NCI-H2029 (cell line): Measurements from ENCODE around the gene CEPT1.

Experiments
- DNase-seq: peaks from one replicate; lab custom pipeline; 2025; lab: John Stamatoyannopoulos, UW

Gene CEPT1

DNA sequence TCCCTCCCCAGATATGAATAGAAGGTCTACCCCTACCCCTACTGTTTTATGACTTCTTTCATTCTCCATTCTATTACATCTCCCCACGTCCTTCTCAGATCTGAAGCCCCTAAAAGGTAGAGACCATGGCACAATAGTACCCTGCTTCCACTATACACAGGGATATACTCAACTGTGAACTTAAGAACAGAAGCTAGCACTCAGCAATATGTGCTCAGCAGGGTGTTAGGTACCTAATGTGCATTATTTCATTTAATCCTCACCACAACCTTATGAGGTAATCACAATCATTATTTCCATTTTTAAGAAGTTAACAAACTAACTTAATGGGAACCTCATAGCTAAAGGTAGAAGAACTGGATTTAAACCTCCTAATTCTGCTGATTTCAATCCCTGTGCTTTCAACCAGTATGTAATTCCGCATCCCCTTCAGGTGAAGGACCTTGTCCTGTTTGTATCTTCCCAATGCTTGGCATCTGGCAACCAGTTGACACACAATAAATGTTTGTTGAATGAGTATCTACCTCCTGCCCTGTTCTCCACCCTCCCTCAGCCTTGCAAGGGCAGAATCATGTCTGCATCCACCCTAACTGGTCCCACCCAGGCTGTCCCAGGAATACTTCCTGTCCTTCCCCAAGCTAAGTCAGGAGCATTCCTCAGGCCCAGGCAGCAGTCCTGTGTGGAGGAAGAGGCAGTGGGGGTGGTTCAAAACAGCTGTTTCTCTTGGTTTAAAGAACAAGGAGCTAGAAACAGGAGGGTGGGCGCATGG, 53.9 kb downstream of the CEPT1 start:
- no peak for DNase-seq

DNA sequence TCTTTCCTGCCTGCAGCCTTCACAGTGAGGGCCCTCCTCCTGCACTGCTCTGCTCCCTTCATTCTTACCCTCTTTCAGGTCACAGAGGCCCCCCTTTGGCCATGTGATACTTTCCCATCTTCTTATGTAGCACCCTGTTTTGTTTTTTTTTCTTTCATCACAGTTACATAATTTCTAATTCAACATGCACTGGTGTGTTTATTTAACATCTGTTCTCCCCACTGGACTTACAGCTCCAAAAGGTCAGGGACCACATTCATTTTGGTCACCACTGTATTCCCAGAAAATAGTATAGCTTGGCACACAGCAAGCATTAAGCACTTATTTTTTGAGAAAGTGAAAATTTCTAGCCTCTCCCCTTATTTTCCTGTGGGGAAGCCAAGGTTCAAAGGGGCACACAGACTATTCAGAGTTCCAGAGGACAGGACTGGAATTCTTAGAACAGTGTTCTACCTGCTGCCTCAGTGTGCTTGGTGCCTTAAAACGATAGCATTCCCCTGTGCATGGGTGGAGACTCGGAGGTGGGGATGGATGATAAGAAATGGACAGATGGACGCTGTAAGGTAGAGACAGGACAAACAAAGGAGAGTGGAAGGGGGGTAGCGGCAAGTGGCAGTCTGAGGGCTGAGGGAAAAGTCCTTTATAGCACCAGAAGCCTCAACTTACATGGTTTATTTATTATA, 55.1 kb downstream of the CEPT1 start:
- DNase-seq, result no peak

DNA sequence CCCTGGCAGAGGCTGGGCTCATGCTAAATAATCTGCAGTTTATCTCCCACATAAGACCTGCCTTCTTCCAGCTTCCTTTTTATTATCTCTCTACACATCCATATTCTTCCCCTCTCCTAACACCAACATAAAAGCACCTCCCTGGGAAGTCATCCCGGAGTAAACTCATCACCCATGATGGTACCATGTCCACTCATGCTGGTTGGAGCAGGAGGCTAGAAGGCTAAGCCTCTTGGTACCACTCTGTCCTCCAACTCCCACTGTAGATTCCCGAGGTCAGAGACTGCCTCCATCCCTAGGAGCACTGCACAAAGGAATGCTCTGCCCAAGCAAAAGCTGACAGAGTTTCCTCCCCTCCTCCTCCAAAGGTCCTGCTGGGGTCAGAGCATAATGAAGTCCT, 56.2 kb downstream of the CEPT1 start:
- DNase-seq, result no peak

DNA sequence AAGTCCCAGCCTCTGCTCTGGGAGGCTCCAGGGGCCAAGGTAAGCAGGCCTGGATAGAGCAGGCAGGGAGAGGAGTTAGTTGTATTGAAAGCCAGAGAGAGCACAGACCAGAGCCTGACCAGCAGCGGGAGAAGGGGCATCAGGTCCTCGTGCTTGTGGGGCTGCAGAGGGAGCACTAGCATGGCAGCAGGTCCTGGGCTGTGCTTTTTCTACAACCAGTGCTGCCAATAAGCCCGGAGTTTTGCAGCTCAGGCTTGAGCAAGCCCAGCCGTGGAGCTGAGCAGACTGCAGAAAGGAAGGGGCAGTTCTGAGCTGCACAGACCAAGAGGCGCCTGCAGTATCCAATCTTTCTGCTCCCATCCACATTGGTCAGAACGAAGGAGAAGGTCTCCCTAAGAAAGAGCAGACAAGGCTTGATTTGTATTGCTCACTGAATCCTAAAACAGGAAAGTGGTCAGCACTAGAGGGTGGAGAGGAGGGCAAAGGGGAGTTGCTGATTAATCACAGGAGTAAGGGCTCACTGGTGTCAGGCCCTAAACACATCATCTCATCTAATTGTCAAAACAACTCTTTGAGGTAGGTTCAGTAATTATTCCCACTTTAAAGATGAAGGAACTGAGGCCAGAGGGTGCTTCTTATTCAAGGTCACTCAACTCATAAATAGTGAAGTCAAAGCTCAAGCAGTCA, 57.7 kb downstream of the CEPT1 start:
- no peak for DNase-seq

DNA sequence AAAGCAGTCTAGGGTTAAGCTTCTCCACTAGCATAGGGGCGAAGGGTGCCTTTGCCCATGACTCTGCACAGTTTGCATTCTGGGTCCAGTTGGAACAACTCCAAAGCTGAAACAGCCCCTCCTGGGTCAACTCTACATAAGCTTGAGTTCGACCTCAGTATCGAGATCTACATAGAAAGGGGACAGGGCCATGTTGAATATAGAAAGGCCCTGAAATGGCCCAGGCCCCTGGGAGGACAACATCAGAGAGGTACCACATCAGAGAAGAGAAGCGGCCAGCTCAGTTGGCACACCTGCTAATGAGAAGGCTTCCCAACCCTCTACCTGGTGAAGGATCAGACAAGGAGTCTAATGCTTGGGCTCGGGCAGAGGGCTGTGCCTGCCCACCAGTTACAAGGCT, 58.8 kb downstream of the CEPT1 start:
- DNase-seq, result no peak

DNA sequence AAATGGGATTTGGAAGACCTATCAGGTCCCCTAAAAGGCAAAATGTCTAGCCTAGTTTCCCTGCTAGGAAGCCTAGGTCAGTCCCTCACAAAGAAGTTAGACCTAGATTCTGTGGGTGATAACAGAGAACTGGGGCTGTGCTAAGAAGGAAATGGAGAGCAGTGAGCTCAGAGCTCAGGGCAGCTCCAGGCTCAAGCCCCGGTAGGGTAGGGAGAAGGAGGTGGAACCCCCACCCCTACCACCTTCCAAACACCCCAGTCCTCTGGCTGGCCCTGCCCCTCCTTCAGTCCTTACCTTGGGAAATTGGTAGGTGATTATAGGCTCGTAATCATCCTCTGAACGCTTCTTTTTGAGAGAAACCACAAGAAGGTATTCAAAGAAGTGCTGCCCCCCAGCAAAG, 59.3 kb downstream of the CEPT1 start:
- no peak for DNase-seq

DNA sequence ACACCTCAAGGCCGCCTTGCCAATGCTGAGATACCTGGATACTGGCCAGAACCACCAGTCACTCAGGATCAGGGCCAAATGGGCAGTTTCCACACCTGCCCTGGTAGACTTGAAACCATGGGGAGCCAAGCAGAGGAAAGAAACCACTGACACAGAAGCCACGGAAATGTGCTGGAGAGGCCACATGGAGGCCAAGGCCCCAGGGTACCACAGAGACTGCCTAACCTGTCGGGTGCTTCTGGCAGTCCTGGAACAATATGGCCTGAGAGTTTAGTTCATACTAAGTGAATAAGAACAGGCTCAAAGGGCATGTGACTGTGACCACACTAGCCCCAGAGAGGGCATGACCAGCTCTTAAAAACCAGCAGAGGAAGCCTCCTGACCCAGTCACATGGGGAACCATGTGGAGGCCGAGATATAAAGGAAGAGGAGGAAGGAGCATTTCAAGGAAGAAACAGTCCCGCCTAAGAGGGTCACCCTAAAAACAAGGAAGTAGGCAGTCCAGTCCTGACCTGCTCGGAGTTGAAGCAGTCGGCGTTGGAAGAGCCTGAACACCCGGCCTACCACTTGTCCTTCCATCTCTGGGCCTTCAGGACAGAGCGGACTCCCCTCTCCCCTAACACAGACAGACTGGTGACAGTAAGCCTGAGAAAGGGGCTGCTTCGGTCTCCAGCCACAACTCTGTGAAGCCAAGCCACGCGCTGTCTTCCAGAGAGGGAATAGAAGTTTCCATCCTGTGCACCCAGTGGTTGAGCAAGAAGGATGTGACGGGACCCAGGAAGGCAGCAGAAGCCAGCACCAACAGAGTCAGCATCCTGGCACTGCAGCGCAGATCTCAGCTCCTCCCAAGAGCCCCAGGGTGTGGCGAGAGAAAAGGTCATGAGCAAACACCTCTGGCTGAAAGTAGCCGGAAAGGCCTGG, 60.1 kb downstream of the CEPT1 start, which contains the start of gene DENND2D:
DENND2D (minus strand) TSS at position 766 of the 921 bp plus-strand sequence; CDS start at position 579, 187 bp downstream.
- DNase-seq, result no peak

DNA sequence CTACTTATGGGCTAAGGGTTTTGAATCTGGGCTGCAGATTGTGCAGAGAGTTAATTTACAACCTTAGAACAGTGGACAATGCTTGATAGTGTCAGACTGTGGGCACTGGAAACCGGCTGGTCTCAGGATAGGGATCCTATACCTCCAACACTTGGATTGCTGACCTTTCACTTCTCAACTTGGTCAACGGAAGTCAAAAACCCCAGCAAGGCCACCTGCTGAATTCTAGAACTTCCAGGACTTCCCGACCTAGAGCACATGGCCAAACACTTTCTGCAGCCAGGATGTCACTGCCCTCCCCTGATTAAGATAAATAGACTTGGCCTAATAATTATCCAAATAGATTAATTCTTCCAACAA, 60.8 kb downstream of the CEPT1 start:
- DNase-seq, result no peak

DNA sequence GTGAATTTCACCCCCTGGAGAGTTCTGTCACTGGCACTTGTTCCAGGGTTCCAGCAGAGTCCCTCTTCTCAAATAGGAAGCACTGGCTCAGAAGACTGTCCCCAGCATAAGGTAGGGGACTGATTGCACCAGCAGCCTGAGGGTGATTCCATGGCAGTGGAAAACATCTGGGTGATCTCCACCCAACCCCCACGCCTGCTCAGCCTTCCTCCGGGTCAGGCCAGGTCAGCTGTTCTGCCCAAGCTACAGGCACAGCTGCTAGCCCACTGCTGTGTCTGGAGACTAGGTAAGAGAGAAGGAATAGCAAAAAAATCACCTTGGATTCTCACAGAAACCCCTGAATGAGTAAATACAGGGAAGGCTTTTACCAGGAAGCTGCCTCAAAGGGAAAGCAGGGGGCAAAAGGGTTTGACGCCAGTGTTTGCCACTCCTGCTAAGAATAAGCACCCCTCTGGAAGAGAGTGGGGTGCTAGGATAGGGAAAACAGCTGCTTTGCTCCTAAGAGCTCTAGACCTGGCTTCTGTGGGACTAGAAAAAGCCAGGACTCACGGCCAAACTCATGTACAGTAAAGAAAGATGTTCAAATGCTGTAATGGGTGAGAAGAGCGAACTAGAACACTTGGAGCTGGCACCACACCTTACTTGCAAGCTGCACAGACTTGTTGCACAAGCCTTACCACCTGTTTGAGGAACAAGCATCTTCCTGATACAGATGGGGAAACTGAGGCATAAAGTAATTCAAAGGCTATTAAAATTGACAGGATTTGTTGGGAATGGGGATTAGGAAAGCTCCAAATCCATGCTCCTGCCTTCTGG, 61.5 kb downstream of the CEPT1 start:
- no peak for DNase-seq

DNA sequence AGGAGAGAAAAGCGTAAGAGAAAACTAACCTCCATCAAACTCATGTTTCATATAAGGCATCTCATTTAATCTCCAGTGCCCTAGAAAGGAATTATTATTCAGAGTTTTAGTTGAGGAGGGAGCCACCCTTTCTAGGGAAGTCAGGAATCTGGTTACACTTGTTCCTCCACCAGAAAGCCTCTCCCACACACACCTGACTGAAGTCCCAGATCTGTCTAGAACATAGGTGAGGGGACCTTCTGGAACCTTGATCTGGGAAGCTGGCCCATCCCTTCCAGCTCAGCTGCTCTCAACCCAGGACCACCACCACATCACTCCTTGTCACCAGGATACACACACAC, 62.3 kb downstream of the CEPT1 start:
- DNase-seq, result no peak

DNA sequence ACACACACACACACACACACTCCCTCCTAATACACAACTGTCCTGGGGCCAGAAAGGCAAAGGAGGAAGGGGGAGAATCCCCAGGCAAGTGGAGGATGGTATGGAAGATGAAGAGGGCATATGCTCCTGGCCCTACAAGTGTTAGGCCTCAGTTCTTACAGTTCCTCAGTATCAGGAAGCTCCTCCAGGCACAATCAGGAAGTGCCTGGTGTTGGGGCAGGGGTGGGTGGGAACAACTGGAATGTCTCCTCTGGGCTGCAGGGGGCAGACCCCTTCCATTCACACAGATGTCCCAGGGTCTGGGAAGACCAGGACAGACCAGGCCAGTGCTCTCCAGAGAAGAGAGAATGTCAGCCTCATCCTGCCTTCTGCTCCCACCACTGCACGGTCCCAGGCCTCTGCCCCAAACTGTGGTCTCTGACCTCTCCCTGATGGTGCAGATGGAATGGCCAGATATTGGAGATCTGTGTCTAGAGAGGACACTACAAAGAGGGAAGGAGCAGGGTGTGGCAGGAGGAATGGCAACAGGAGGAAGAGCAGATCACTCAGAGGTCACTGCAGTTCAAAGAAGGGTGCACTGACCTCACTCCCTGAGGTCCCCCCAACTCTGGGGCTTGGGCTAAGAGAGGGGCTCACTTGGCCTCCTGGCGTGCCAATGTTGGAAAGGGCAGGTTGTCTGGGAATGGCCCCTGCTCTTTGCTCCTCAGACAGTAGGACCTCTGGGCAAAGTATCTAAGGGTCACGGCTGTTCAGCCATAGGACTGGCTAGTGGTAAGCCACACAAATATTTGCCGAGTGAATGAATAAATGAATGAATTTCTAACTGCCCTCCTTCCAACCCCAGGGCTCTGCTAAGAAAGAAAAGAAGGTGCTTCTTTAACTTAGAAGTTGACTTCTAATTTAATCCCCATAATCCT, 62.9 kb downstream of the CEPT1 start:
- DNase-seq, result no peak

DNA sequence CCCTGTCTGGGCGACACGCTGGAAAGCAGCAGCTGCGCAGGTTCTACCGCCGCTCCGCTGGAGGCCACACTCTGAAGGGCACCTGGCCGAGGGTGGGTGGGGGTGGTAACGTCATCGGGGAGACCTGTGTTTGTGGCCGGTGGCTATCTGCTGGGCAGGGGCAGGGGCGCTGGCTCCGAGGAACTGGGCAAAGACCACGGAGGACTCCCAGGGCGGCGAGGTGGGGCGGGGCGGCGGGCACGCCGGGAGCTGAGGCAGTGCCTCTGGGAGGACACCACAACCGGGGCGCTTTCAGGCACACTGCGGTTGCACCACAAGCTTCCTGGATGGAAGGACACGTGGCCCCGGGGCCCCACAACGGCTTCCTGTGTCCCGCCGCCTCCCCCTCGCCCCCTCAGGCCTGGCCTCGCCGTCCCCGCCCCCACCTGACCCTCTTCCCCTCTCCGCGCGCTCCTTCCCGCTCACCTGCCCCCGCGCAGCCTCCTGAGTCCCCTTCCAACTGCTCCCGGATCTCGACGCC, 63.7 kb downstream of the CEPT1 start:
- peak; percentile 56 for DNase-seq

DNA sequence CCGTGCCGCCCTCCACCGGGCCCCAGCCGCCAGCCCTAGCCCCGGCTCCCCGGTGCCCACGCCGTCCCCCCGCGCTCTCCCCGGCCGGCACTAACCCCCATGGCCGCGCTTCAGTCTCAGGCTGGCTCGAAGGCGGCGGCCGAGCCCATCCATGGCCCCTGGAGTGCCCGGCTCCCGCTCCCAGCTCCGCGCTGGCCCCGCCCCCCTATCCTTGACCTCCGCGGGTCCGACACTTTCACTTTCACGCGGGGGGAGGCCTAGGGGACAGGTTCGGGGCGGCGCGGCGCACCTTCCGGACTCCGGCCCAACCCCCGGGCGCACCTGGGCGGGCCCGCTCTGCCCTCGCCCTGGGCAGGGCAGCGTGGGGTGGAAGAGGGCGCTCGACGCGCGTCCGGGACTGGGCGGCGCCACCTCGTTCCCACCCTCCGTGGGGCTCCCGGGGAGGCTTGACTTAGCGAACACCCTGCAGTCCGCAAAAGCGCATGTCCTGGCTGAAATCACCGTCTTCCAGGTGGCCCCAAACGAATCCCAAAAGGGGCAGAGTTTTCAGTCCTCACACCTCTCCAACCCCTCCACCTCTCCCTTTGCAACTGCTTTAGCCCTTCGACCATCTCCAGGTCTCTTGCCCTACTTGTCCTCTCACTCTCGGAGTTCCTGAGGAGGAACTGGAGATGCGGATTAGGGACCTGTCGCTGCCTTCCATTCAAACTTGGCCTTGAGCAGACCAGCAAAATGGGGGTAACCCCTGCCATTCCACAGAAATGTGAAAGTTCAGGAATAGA, 64.4 kb downstream of the CEPT1 start:
- DNase-seq, result peak; percentile 14

DNA sequence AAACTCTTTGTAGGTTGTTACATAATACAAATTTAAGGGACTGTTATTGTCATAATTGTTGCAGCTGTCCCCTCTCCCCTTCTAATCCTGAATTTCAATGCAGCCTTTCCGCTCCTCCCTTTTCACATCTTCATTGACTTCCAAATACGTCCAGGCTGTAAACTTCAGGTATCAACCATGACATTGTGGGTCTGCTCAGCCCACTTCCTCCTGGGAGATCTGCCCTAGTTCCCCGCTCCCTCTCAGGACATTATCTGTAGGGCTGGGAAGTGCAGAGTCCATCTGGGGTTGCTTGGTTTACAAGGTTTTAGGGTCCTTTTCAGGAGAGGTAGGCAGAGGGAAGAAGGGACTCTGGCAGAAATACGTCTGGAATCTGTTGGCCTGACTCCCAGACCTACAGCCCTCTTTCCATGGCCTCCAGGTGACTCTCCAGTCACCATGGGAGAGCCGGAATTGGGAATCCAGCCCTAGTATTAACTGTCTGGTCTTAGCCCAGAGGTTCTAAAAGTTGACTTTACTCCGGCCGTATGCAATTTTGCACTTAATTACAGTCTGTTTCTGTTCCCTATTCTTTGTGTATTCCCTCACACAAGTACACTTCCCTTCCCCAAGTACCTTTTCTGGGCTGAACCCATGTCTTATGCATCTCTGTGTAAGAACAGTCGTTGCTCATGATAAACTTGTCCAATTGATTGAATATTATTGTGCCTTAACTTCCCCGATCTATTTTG, 65.1 kb downstream of the CEPT1 start:
- DNase-seq, result no peak

DNA sequence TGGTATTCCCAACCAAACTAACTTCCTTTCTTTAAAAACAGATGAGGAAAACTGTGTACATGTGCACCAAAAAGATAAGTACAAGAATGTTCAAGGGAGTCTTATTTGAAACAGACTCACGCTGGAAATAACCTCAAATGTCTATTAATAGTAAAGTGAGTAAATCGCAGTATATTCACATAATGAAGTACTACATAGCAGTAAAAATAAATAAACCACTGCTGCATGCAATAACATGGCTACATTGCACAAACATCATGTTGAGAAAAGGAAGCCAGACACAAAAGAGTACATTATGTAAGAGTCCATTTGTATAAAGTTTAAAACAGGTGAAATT, 65.7 kb downstream of the CEPT1 start:
- no peak for DNase-seq

DNA sequence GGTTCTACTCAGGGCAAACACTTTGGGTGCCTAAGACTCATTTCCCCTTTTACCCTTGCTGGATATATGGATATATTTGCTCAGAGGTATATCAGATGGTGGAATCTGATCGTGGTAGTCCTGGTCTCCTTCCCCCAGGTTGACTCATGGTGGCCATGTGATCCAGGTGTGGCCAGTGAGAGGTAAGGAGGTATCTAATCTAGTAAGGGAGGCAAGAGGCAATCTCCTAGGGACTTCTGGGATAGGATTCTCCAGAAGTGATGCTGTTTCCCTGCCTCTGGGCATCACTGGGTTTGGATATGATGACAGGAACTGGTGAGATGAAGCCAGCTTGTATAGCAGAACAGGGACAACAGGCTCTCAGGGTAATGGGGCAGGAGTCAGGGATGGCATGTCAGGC, 68.9 kb downstream of the CEPT1 start:
- DNase-seq, result no peak

DNA sequence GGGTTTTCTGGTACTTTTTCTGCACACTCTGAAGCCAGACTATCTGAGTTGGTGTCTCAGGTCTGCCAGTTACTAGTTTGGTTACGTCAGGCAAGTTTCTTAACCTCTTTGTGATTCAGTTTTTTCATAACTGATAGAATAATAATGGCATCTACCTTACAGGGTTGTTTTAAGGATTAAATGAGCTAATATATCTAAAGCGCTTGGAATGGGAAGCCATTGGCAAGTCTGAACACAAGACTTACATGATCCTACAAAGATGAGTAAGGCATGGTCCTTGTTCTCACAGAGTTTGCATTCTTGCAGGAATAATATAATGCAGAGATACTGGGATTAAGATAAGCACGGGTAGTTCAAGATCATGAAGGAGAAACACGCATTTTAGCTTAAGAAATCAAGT, 69.6 kb downstream of the CEPT1 start:
- no peak for DNase-seq

DNA sequence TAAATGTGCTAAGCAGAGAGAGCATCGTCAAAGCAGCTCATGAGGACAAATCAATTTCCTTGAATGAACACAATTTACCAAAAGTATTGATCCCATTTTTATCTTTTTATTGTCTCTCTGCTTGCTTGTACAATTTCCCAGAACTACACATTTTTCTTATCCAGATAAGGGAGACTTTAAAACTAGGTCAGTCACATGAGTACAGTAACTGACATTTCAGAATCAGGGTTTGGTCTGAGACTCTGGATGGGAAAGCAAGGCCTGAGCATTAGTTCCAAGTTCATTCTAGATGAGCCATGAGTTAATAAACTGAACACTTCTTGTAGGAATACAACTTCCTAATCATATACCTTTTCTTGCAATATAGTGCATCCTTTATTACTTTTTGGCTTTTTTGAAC, 71.9 kb downstream of the CEPT1 start:
- DNase-seq, result no peak
